RPMI7951 (cell line): ENCODE results near the gene CYSRT1. TPM values are rescaled to one million over a fixed set of nuclear protein-coding genes. Genes with fewer than 3 reads are reported as not detected.
A peak's percentile ranks its signal among the peaks of the same experiment; 100 is the strongest.

Experiments used
- DNase-seq: peaks from one replicate; pipeline ENCODE4 v3.0.0-alpha.2; 2012; ENCODE audit warnings: low read depth
- total RNA-seq: library from RNA; depleted of rRNA; stranded (reverse); fragments of >200 nt; shearing (Covaris generic); gene quantifications from 2 replicates; pipeline ENCODE4 v1.2.3, GENCODE V29; 2014

Gene CYSRT1
- total RNA-seq, 1 experiment from 2014 or later, result 0.36 TPM

DNA sequence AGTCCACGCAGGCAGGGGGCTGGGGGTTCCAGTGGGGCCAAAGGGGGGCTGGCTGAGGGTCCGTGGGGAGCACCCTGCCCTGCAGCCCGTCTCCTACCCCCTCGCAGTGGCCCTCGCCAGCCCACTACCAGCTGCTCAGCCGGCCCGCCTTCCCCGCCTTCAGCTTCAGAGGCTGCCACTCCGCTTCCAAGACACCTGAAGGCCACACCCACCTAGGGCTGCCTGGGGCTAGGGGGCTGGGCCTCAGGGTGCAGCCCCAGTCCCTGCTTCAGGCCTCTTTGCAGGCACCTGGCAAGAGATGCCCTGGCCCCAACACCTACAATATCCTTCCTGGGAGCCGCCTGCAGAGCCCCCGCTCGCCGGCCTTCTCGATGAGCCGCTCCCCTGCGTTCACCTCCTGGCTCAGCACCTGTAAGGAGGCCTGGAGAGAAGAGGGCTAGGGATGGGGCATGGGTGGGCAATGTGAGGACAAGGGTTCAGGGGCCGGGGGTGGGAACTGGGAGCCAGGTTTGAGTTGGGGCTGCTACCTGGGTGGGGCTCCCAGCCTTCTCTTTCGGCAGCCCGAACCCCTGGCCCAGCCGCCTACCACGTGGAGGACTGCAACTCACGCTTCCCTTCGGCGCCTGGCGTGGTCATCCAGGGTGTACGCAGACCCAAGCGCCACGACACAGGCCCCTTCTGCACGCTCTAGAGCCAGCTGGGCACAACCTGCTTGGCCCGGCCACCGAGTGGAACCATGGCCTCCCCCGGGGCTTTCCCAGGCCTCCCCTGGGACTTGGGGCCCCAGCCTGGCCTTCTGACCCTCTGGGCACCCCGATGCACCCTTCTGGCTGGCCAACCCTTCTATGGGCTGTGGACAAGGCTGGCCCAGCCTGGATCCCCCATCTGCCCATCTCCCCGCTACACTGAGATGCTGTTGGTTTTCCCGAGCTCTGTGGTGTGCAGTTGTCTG is 27.9 kb downstream of the CYSRT1 start:
- DNase-seq, result no peak

DNA sequence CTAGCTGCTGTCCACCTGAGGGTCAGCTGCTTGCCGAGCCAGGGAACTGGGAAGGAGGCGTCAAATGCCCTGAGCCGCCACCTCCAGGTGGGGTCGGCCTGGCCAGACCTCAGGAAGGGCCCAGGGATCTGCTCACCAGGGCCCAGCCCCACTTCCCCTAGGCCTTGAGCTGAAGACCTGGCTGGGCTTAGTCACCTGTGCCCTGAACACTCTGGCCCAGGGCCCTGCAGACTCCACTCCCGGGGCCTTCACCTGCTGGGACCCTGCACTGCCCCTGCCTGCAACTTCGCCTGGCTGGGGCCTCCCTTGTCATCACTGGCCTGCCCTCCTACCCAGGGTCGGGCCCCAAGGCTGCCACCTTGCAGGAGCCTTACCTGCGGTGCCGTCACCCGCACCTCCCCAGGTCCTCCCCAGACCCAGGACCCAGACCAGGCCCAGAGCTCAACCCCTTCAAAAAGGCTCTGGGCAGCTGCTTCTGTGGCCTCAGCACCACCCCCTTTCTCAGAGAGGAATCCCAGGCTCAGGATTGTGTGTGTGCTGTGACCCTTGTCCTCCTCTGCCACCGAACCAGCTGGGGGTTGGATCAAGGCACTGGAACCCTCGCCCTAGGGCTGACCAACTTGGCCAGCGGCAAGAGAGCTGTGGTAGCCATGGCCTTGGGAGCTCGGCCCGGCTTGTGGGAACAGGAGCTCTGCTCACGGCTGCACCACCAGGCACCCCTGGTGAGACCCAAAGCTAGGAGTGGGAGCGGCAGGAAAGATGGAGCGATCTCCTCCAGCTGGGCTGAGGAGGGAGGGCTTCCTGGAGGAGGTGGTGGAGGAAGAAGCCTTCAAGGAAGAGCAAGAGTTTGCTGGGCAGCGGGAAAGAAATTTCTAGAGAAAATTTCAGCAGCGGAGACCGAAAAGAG is 29.0 kb downstream of the CYSRT1 start:
- DNase-seq, result no peak

DNA sequence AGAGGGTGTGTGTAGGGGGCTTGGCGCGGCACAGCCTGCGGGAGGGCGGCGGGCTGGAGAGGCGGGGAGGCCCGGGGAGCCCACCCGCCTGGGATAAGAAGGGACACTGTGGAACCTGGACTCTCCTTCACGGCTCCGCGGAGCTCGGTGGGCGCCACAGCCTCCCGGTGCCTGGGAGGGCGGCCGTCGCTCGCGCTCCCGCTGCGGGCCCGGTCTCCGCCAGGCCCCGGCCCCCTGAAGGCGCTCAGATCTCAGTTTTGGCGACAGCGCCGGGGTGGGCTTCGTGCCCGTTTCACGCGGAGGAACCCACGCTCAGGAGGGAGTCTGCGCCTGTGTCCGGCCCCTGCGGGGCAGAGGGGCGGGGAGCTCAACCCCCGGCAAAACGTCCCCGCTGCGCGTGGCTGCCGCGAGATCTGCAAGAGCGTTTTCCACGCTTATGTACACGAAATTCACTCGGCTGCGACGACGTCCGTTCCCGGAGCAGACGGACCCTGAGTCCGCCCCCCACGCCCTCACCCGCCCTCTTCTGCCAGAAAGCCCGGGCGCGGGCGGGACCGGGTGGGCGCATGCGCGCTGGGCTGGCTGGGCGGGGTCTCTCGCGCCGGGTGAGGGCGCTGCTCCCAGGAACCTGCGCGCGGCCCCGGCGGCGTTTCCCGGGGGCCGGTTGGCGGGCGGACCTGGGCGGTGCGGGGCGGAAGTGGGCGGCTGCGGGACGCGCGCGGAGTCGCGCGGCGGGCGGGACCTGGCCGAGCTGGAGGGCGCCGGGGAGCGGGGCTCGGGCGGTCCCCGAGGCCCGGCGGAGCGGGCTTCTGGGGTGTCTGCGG is 29.9 kb downstream of the CYSRT1 start, which contains the start of gene NELFB:
TSS of gene NELFB (plus strand) at position 704 of the 824 bp plus-strand sequence.
- peak; percentile 81 for DNase-seq

DNA sequence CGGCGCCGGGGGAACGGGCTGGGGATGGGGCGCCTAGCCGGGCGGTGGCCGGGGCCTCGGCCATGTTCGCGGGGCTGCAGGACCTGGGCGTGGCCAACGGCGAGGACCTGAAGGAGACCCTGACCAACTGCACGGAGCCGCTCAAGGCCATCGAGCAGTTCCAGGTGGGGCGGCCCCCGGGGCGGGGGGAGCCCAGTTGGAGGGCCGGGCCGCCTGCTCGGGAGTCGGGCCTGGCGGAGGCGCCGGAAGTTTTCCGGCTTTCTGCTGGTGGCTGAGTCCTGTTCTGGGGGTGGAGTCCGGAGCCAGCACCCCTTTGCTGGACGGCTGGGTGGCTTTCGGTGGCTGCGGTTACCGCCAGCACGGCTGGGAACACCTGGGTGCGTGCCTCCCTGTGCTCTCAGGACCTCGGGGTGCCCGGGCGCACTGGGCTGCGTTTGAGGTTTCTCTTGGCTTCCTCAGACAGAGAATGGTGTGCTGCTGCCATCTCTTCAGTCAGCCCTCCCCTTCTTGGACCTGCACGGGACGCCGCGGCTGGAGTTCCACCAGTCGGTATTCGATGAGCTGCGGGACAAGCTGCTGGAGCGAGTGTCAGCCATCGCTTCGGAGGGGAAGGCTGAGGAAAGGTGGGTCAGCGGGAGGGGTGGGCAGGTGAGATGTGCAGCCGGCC is 30.6 kb downstream of the CYSRT1 start:
- peak; percentile 30 for DNase-seq

DNA sequence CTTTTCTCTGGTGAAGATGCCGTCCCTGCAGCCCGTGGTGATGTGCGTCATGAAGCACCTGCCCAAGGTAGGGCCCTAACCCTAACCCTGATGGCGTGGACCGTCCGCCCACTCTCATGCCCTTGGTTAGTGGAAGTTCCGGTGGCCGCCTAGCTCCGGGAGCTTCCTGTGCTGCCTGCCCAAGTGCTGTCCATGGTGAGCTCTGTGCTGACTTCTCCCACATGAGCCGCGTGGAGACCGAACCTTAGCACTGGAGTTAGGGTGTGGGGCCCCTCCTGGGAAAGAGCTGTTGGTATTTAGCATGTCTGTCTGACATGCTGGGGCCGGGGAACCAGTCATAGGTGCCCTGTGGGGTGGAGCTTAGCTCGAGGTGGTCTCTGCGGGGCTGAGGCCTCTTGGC is 31.4 kb downstream of the CYSRT1 start:
- DNase-seq, result no peak

DNA sequence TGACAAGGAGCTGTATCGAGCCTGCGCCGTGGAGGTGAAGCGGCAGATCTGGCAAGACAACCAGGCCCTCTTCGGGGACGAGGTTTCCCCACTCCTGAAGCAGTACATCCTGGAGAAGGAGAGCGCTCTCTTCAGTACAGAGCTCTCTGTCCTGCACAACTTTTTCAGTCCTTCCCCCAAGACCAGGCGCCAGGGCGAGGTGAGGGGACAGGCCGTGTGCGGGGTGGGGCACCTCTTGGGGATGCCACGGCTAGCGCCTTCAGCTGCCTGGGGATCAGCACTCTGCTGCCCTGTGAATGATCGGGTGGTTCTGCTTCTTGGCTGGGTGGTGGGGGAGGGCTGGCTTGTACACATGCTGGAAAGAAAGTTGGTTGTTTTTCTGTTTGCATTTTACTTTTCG is 31.9 kb downstream of the CYSRT1 start:
- DNase-seq, result no peak

DNA sequence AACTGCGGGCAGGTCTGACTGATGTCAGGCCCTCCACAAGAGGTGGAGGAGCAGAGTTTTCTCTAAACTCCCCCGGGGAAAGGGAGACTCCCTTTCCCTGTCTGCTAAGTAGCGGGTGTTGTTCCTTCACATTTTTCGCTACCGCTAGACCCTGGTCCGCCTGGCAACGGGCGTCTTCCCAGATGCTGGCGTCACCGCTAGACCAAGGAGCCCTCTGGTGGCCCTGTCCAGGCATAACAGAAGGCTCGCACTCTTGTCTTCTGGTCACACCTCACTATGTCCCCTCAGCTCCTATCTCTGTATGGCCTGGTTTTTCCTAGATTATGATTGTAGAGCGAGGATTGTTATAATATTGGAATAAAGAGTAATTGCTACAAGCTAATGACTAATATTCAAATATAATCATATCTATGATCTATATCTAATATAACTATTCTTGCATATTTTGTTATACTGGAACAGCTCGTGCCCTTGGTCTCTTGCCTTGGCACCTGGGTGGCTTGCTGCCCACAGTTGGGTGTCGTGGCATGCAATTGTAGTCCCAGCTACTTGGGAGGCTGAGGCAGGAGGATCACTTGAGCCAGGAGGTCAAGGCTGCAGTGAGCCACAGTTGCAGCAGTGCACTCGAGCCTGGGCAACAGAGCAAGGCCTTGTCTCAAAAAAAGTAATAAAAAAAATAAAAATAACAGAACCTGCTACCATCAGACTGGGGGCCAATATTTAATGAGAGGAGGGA is 37.4 kb downstream of the CYSRT1 start:
- DNase-seq, result peak; percentile 41

DNA sequence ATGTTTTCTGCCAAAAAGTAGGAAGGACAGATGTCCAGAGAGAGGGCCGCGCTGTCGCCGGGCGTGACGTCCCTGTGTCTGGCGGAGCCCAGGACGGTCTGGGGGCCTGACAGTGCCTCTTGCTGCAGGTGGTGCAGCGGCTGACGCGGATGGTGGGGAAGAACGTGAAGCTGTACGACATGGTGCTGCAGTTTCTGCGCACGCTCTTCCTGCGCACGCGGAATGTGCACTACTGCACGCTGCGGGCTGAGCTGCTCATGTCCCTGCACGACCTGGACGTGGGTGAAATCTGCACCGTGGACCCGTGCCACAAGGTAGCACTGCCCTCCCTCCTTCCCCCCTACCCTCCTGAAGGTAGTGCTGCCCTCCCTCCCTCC is 37.9 kb downstream of the CYSRT1 start:
- no peak for DNase-seq

DNA sequence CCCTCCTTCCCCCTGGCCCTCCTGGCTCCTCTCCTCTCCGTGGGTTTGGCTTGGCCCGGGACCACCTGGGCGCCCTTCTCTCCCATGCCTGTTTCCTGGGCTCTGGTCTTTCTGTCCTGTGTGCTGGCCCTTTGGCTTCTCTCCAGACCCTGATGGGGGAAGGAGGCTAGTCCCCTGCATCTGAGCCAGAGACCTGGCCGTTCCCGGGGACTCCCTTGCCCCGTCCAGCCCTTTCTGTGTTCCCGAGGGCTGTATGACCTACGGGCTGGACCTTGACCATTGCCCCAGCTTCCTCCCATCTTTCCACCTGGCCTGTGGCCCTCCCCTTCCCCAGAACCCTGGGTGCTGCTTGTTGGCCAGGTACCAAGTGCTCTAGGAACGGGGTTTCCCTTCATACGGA is 38.5 kb downstream of the CYSRT1 start:
- DNase-seq, result no peak

DNA sequence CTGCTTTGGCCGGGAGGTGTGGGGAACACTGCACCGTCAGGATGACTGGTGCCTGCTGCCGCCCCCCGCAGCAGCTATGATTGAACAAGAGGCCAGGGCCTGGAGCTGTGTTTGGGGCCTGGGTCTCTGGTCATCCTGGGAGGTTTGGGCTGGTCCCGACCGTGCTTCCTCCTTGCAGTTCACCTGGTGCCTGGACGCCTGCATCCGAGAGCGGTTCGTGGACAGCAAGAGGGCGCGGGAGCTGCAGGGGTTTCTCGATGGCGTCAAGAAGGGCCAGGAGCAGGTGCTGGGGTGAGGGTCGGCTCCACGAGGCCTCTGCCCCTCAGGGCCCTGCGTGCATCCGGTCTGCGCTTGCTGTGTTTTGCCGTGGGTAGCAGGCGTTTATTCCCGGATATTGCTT is 39.1 kb downstream of the CYSRT1 start:
- no peak for DNase-seq

DNA sequence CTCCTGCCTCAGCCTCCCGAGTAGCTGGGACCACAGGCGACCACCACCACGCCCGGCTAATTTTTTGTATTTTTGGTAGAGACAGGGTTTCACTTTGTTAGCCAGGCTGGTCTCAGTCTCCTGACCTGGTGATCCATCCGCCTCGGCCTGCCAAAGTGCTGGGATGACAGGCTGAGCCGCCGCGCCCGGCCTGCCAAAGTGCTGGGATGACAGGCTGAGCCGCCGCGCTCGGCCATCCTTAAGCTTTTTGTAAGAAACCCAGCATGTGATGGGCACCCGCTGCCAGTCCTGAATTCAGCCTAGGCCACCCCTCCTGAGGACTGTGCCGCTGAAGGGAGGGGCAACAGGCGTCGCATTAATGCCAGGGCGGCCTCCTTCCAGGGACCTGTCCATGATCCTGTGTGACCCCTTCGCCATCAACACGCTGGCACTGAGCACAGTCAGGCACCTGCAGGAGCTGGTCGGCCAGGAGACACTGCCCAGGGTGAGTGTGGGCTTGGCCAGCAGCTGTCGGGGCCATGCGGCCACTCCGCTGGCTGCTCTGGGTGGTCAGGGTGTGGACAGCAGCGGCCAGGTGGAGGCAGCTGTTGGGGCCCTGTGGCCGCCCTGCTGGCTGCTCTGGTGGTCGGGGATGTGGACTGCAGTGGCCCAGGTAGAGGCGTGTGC is 40.7 kb downstream of the CYSRT1 start:
- DNase-seq, result no peak

DNA sequence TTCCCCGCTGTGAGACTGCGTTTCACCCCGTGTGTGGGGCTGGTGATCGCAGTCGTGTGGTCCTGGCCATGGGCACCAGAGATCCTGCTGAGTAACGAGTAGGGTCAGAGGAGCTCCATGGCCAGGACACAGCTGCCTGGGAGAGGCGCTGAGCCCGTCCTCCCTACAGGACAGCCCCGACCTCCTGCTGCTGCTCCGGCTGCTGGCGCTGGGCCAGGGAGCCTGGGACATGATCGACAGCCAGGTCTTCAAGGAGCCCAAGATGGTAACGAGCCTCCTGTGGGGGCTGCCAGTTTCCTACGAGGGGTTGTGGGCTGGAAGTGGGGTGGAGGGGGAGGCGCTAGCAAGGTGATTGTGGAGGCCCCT is 41.2 kb downstream of the CYSRT1 start:
- DNase-seq, result no peak

DNA sequence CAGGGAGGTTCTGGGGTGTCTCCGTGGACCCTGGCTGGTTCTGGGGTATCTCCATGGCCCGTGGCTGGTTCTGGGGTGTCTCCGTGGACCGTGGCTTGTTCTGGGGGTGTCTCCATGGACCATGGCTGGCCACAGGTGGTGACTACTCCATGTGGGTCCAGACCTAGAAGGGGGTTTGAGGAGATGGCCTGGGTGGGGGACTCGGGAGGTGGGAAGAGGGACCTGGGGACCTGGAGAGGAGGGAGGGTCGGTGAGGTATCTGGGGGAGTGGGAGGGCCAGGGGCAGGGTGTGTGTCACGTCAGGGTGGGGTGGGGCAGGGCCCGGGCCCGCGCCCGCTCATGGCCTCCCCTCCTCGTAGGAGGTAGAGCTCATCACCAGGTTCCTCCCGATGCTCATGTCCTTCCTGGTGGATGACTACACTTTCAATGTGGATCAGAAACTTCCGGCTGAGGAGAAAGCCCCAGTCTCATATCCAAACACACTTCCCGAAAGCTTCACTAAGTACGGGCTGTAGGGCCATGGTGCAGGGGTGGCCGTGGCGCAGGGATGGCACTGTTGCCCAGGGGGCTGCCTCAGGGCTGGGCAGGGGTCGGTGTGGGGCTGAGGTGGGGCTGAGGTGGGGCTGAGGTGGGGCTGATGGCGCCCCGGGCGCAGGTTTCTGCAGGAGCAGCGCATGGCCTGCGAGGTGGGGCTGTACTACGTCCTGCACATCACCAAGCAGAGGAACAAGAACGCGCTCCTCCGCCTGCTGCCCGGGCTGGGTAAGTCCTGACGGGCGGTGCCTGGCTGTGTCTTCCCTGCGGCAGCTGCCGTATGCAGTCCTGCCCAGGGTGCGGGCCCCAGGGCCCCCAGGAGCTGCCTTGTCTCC is 41.8 kb downstream of the CYSRT1 start:
- no peak for DNase-seq

DNA sequence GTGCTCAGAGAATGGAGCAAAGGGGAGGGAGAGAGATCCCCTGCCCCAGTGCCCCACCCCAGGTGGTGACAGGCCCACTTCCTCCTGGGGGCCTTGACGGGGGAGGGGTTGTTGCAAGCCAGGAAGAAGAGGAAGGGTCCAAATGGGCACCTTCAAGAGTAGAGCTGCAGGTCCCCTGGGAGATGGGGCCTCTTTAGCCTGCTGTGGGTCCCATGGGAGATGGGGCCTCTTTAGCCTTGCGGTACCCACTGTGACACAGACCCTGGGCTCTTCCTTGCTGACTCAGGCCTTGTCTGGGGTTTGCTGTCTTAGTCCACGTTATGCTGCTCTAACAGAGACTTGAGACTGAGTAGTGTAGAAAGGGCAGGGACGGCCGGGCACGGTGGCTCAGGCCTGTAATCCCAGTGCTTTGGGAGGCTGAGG is 43.0 kb downstream of the CYSRT1 start:
- DNase-seq, result no peak

DNA sequence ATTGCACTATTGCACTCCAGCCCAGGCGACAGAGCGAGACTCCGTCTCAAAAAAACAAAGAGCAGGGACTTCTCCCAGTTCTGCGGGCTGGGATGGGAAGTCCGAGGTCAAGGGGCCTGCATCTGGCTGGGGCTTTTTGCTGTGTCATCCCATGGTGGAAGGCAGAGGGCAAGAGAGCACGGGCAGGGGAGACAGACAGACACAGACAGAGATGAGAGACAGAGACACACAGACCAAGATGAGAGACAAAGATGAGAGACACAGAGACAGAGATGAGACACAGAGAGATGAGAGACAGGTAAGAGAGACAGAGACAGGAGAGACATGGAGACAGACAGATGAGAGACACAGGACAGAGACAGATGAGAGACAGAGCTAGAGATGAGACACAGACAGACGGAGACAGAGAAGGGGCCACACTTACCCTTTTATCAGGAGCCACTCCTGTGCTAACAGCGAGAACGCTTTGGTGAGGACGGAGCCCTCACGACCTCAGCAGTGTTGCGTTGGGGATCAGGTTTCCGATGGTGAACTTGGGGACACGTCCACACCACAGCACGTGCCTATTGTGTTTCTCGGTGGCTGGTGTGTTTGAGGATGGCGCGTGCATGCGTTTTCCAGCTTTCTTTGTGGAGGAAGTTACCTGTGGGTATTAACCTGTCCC is 43.7 kb downstream of the CYSRT1 start:
- DNase-seq, result no peak

DNA sequence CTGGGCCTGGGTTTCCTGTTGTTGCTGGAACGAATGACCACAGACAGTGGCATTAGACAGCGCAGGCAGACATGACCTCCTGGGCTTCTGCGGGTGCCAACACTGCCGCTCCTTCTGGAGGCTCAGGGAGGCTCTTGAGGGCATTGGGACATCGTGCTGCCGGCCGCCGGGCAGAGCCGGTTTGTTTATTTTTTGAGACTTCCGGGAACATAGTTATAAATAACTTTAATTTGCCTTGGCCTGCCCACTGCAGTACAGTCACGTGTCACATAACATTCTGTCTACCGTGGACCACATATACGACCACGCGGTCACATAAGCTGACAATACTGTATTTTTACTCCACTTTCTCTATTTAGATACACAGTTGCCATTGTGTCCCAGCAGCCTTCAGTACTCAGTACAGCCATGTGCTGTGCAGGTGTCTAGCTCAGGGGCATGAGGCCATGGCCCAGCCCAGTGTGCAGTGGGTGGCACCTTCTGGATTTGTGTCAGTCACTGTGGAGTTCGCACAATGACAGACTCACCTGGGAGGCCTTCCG is 44.3 kb downstream of the CYSRT1 start:
- peak; percentile 14 for DNase-seq

DNA sequence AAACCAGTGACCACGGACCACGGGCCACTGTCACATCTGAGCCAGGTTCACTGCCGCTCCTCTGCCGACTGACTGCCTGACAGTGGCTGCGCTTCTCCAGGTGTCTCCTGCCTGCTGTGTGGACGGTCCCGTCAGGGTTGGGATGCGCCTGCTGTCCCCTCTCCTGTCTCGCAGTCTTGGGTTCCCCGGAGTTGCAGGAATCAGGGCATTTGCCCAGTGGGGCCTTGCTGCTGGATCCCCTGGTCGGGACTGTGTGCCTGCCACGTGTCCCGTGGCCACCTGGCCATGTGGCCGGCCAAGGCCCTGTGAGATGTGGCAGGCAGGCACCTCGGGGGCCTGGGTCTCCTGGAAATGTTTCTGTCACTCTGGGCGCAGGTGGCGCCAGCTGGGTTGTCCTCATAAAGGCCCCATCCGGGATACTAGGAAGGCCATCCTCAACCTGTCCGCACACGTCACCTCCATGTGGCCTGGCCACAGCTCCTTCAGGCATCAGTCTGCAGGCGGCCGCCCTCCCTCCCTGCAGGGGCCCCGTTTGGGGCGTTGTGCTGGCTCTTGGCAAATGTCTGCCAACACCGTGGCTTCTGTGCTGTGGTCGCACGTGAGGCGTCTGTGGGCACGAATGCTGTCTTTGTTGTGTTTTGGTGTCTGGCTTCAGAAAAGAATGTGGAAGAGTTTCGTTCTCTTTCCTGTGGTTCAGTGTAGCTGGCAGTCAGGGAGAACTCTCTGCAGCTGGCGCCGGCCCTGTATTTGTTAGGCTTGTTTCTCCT is 46.1 kb downstream of the CYSRT1 start:
- DNase-seq, result no peak
